Breast epithelium (tissue), 4 donors: ENCODE data around the gene LRRC32. TPM values are rescaled to one million over a fixed set of nuclear protein-coding genes. Genes with fewer than 3 reads are reported as not detected.

Experiments used
- DNase-seq, 2 donors: peaks; one replicate each; pipeline ENCODE4 v3.0.0-alpha.2; 2019; ENCODE audit warnings: low spot score in 2 of 2
- H3K27ac ChIP-seq, 2 donors: fragments of 200-600 bp; sonication (generic) in 1 of 2; one replicate each; pipeline ENCODE4 v1.5.1; 2016 to 2019; ENCODE audit warnings: mild to moderate bottlenecking in 1 of 2
- H3K27me3 ChIP-seq, 2 donors: fragments of 200-600 bp; sonication (generic) in 1 of 2; one replicate each; pipeline versions ENCODE4 v1.5.1 to v1.6.0; 2017 to 2019; ENCODE audit warnings: control low read depth in 1 of 2, mild to moderate bottlenecking in 1 of 2
- H3K36me3 ChIP-seq: fragments of 200-600 bp; one replicate; pipeline ENCODE4 v1.5.1; 2019
- H3K4me1 ChIP-seq, 2 donors: fragments of 200-600 bp; sonication (generic); one replicate each; pipeline ENCODE4 v1.5.1; 2016 to 2019; ENCODE audit warnings: control low read depth in 1 of 2
- H3K4me3 ChIP-seq, 3 donors: fragments of 200-600 bp; sonication (generic); 1 replicate in 2 of 3; 2 replicates in 1 of 3; pipeline ENCODE4 v1.5.1; 2016 to 2019; ENCODE audit warnings: mild to moderate bottlenecking in 3 of 3, moderate library complexity in 2 of 3
- H3K9me3 ChIP-seq, 2 donors: fragments of 200-600 bp; sonication (generic) in 1 of 2; one replicate each; pipeline ENCODE4 v1.5.1; 2016 to 2019; ENCODE audit warnings: control low read depth in 1 of 2
- CTCF ChIP-seq, 3 donors: fragments of 450-650 bp; IDR thresholded peaks; one replicate each; pipeline ENCODE4 v1.5.1; 2016 to 2017; ENCODE audit warnings: antibody characterized with exemption in 3 of 3, mild to moderate bottlenecking in 3 of 3, moderate library complexity in 3 of 3
- POLR2A ChIP-seq: fragments of 450-650 bp; IDR thresholded peaks from one replicate; pipeline ENCODE4 v1.6.1; 2016; ENCODE audit warnings: antibody characterized with exemption, mild to moderate bottlenecking, moderate library complexity
- POLR2AphosphoS5 ChIP-seq, 3 donors: sonication (generic); formaldehyde crosslinking; IDR thresholded peaks; one replicate each; pipeline ENCODE4 v1.6.1; 2017; ENCODE audit warnings: antibody characterized with exemption in 3 of 3
- intact Hi-C: fragments of 100-400 bp; cut with DNase I; formaldehyde crosslinking; loops from one replicate; pipeline ENCODE4 v1.15.1; 2023; ENCODE audit warnings: low total_unique reads
- total RNA-seq, 3 donors: library from RNA; depleted of rRNA; stranded (reverse); fragments of >200 nt; gene quantifications; one replicate each; pipeline ENCODE4 v1.1.0, GENCODE V29; 2016

The LRRC32 gene
- total RNA-seq, 3 donors from 2014 or later, result 7.5 to 56.0 (median 42.6) TPM

GRCh38 chr11:76657187-76658170, 13.1 kb downstream of the LRRC32 start:
- Histone ChIP-seq H3K36me3 (no peaks in the 10 kb centered on the region), H3K27me3 (no peaks in the 10 kb centered on the region), H3K4me3 (no peak overlapping the region), H3K4me1 (no peaks in the 10 kb centered on the region), H3K27ac (peak overlapping the region in 1 of 2 donors; percentile 63), H3K9me3 (no peaks in the 10 kb centered on the region)
- peak in 1 of 2 donors; percentile 27 for DNase-seq
- intact Hi-C loops, result no loop called here
- TF ChIP-seq POLR2A (no peak), CTCF (IDR thresholded peaks at IDR 0.05) (no peak), POLR2AphosphoS5 (IDR thresholded peaks at IDR 0.05) (no peak)

- Histone ChIP-seq H3K27me3 (no peaks in the 10 kb centered on the region), H3K36me3 (no peaks in the 10 kb centered on the region), H3K9me3 (no peaks in the 10 kb centered on the region), H3K27ac (peak overlapping the region in 1 of 2 donors; percentile 89), H3K4me3 (no peak overlapping the region), H3K4me1 (no peaks in the 10 kb centered on the region)
- no peak for TF ChIP-seq POLR2A
- no peak for TF ChIP-seq CTCF (IDR thresholded peaks at IDR 0.05)
- no peak for TF ChIP-seq POLR2AphosphoS5 (IDR thresholded peaks at IDR 0.05)
- intact Hi-C loops, result no loop called here
- peak in 1 of 2 donors; percentile 48 for DNase-seq
Measured at GRCh38 chr11:76656571-76657081, 13.9 kb downstream of the LRRC32 start.

GRCh38 chr11:76656050-76656531, 14.5 kb downstream of the LRRC32 start:
- no peaks in the 10 kb centered on the region for H3K9me3 ChIP-seq
- no peak for TF ChIP-seq CTCF (IDR thresholded peaks at IDR 0.05)
- no peak for TF ChIP-seq POLR2AphosphoS5 (IDR thresholded peaks at IDR 0.05)
- TF ChIP-seq POLR2A, result no peak
- H3K4me1 ChIP-seq, result no peaks in the 10 kb centered on the region
- no peaks in the 10 kb centered on the region for H3K27me3 ChIP-seq
- DNase-seq, result peak in 1 of 2 donors; percentile 38
- H3K4me3 ChIP-seq, result no peak overlapping the region
- no peaks in the 10 kb centered on the region for H3K36me3 ChIP-seq
- intact Hi-C loops, result no loop called here
- H3K27ac ChIP-seq, result peak overlapping the region in 1 of 2 donors; percentile 89

- Histone ChIP-seq H3K9me3 (no peaks in the 10 kb centered on the region), H3K4me1 (no peaks in the 10 kb centered on the region), H3K27ac (peak overlapping the region; percentile 33 to 89), H3K4me3 (no peak overlapping the region), H3K27me3 (no peaks in the 10 kb centered on the region), H3K36me3 (no peaks in the 10 kb centered on the region)
- DNase-seq, result peak in 1 of 2 donors; percentile 49
- TF ChIP-seq CTCF (IDR thresholded peaks at IDR 0.05) (no peak), POLR2AphosphoS5 (IDR thresholded peaks at IDR 0.05) (no peak), POLR2A (no peak)
- intact Hi-C loops, result no loop called here
Measured at GRCh38 chr11:76655501-76656049, 15.0 kb downstream of the LRRC32 start.
